ENCODE results near the gene FIGNL2.

DNA sequence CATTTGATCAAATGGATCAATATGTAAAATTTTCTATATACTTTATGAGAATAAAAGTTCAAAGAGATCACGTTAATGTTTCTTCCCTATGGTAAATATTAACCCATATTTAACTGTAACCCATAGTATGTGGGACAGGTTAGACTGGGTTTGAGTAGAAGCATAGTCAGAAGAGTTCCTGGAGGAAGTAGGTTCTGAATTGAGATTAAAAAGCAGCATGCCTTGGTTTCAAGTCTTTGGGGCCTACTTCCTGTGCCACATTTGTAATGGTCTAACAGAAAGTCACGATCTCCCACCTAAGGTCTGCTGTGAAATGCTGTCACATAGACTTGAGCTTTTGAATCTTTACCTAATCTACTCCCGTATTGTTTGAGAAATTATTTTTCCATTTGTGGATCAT lies 63.8 kb downstream of the FIGNL2 start:
- TF ChIP-seq, protein P1, sequence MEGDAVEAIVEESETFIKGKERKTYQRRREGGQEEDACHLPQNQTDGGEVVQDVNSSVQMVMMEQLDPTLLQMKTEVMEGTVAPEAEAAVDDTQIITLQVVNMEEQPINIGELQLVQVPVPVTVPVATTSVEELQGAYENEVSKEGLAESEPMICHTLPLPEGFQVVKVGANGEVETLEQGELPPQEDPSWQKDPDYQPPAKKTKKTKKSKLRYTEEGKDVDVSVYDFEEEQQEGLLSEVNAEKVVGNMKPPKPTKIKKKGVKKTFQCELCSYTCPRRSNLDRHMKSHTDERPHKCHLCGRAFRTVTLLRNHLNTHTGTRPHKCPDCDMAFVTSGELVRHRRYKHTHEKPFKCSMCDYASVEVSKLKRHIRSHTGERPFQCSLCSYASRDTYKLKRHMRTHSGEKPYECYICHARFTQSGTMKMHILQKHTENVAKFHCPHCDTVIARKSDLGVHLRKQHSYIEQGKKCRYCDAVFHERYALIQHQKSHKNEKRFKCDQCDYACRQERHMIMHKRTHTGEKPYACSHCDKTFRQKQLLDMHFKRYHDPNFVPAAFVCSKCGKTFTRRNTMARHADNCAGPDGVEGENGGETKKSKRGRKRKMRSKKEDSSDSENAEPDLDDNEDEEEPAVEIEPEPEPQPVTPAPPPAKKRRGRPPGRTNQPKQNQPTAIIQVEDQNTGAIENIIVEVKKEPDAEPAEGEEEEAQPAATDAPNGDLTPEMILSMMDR (IDR thresholded peaks at IDR 0.05), result no peak
- no peak for TF ChIP-seq POLR2A (IDR thresholded peaks at IDR 0.05)
- no peak for TF ChIP-seq EP300 (IDR thresholded peaks at IDR 0.05)

Data from tibial nerve (tissue), 4 donors.